HepG2 (cell line): ENCODE data around the gene SLC23A2. TPM values are rescaled to one million over a fixed set of nuclear protein-coding genes. Genes with fewer than 3 reads are reported as not detected.

Experiments
- ATAC-seq: fragments of 200-7000 bp; cut with Tn5 transposase; 3 replicates; pipeline ENCODE4 v1.9.1; 2020; ENCODE audit warnings: mild to moderate bottlenecking, moderate library complexity
- BruUV-seq: library from RNA; stranded (reverse); fragments of 400-500 nt; replicated peaks from 2 replicates; lab custom pipeline; 2021; lab: Mats Ljungman, UMichigan
- CTCF ChIA-PET: fragments of 300-600 bp; formaldehyde crosslinking; extraction: SDS; loops from one replicate; lab custom pipeline; 2021; ENCODE audit warnings: low total read pairs, inconsistent platforms, low intra/inter-chr PET ratio; lab: Yijun Ruan, JAX
- POLR2A ChIA-PET: fragments of 350-600 bp; sonication (Branson Sonifier 250); formaldehyde crosslinking; loops from one replicate; lab custom pipeline; 2020; ENCODE audit warnings: antibody characterized with exemption, inconsistent platforms; lab: Yijun Ruan, JAX
- DNase-seq: peaks from one replicate; pipeline ENCODE4 v3.0.0-alpha.2; 2015; ENCODE audit warnings: low spot score
- FAIRE-seq: peaks from 3 replicates; lab custom pipeline; 2011; peaks lifted over from hg19 to GRCh38; lab: Jason Lieb, UNC
- H2AFZ ChIP-seq: one replicate; pipeline ENCODE4 v1.6.1; 2011; ENCODE audit warnings: low read length, inconsistent platforms
- H3K27ac ChIP-seq: fragments of 300-600 bp; 3 replicates; pipeline ENCODE4 v1.8.0; 2011; ENCODE audit warnings: mixed run types, mild to moderate bottlenecking, mixed read lengths, low read length, inconsistent platforms; ENCODE audit not compliant: insufficient read depth; ENCODE audit errors: extremely low read length
- H3K27me3 ChIP-seq, 2 experiments: fragments of 200-600 bp in 1 of 2; 2 replicates in 1 of 2; 3 replicates in 1 of 2; pipeline versions ENCODE4 v1.6.0 to v1.8.0; 2011; ENCODE audit warnings: low read length in 2 of 2, mild to moderate bottlenecking in 2 of 2, moderate library complexity in 2 of 2, inconsistent platforms in 1 of 2; ENCODE audit not compliant: insufficient read depth in 2 of 2, control insufficient read depth in 1 of 2
- H3K36me3 ChIP-seq, 2 experiments: fragments of 200-600 bp in 1 of 2; replicated peaks in 1 of 2; 2 replicates in 1 of 2; 3 replicates in 1 of 2; pipeline versions ENCODE4 v1.5.1 to v1.8.0; 2011; ENCODE audit warnings: low read length in 2 of 2, inconsistent platforms in 1 of 2; ENCODE audit not compliant: insufficient read depth in 2 of 2, control insufficient read depth in 1 of 2
- H3K4me1 ChIP-seq: 2 replicates; pipeline ENCODE4 v1.5.1; 2012; ENCODE audit warnings: low read length, inconsistent platforms; ENCODE audit not compliant: insufficient read depth
- H3K4me2 ChIP-seq: 2 replicates; pipeline ENCODE4 v1.6.0; 2011; ENCODE audit warnings: low read depth, low read length, inconsistent platforms
- H3K4me3 ChIP-seq, 3 experiments: fragments of 200-600 bp in 1 of 3; sonication (generic), shearing (Covaris generic) in 1 of 3; replicated peaks in 1 of 3; 2 replicates each; pipeline ENCODE4 v1.5.1; 2011 to 2016; ENCODE audit warnings: low read length in 3 of 3, inconsistent platforms in 2 of 3, low read depth in 2 of 3, mild to moderate bottlenecking in 2 of 3, control low read depth in 1 of 3, mixed read lengths in 1 of 3; ENCODE audit not compliant: insufficient read depth in 1 of 3
- H3K79me2 ChIP-seq: one replicate; pipeline ENCODE4 v1.6.1; 2011; ENCODE audit warnings: low read length, inconsistent platforms; ENCODE audit not compliant: insufficient read depth
- H3K9ac ChIP-seq: 2 replicates; pipeline ENCODE4 v1.6.0; 2011; ENCODE audit warnings: mild to moderate bottlenecking, low read depth, low read length, inconsistent platforms; ENCODE audit not compliant: insufficient read depth
- H3K9me3 ChIP-seq: 2 replicates; pipeline ENCODE4 v1.5.1; 2012; ENCODE audit warnings: mild to moderate bottlenecking, low read length
- H4K20me1 ChIP-seq: 2 replicates; pipeline ENCODE4 v1.6.0; 2011; ENCODE audit warnings: inconsistent platforms, mild to moderate bottlenecking, low read length, moderate library complexity; ENCODE audit not compliant: insufficient read depth
- BCL6 ChIP-seq: IDR thresholded peaks from 2 replicates; pipeline ENCODE4 v1.6.1; 2016; ENCODE audit warnings: missing genetic modification reagents, missing compliant biosample characterization
- DPF2 ChIP-seq: sonication (generic); formaldehyde crosslinking; IDR thresholded peaks from 2 replicates; pipeline ENCODE4 v1.4.0; 2020; ENCODE audit warnings: mild to moderate bottlenecking, low read depth, missing genetic modification reagents, borderline replicate concordance
- MAX ChIP-seq: IDR thresholded peaks from 2 replicates; pipeline ENCODE4 v1.6.1; 2012; ENCODE audit warnings: inconsistent platforms
- MBD4 ChIP-seq: IDR thresholded peaks from 2 replicates; pipeline ENCODE4 v1.6.1; 2012; ENCODE audit warnings: low read length, inconsistent platforms, borderline replicate concordance
- NCOA2 ChIP-seq: sonication (generic); formaldehyde crosslinking; IDR thresholded peaks from 2 replicates; pipeline ENCODE4 v1.8.0; 2022; ENCODE audit warnings: inconsistent platforms
- ZBTB21 ChIP-seq: sonication (generic); formaldehyde crosslinking; IDR thresholded peaks from 2 replicates; pipeline ENCODE4 v1.4.0; 2020; ENCODE audit warnings: missing genetic modification reagents
- ZBTB25 ChIP-seq: IDR thresholded peaks from 2 replicates; pipeline ENCODE4 v1.6.1; 2018; ENCODE audit warnings: missing genetic modification reagents
- ZNF432 ChIP-seq: sonication (generic); formaldehyde crosslinking; IDR thresholded peaks from 2 replicates; pipeline ENCODE4 v1.5.0; 2020; ENCODE audit warnings: missing genetic modification reagents, mild to moderate bottlenecking, borderline replicate concordance
- ZNF776 ChIP-seq: sonication (generic); formaldehyde crosslinking; IDR thresholded peaks from 2 replicates; pipeline ENCODE4 v1.4.0; 2020; ENCODE audit warnings: mild to moderate bottlenecking, missing genetic modification reagents
- ZNF792 ChIP-seq: IDR thresholded peaks from 2 replicates; pipeline ENCODE4 v1.6.1; 2016
- WGBS: methylation state at CpG from one replicate; pipeline ENCODE4 v1.1.6; 2017; ENCODE audit warnings: low lambda C conversion rate; 5-methylcytosine and 5-hydroxymethylcytosine counted together
- in situ Hi-C: cut with HindIII; loops from 2 replicates; pipeline ENCODE4 v1.10.0; 2017; ENCODE audit warnings: low pct_unique_long_range_greater_than_20kb; ENCODE audit not compliant: extremely low pct_ligation_motif_present
- intact Hi-C: fragments of 100-400 bp; cut with micrococcal nuclease; formaldehyde crosslinking; loops from one replicate; pipeline ENCODE4 v1.10.0; 2022; ENCODE audit not compliant: unreplicated experiment
- polyA plus RNA-seq, 8 experiments: library from polyadenylated mRNA; depleted of rRNA in 3 of 8; stranded (reverse) in 7 of 8; unstranded in 1 of 8; fragments of >200 nt; fragmentation: Illumina TruSeq in 4 of 8; extraction: Trizol in 4 of 8; gene quantifications; 2 replicates each; pipeline versions ENCODE4 v1.2.1 to v1.2.3, GENCODE V29; 2011 to 2016; ENCODE audit warnings: low read depth in 4 of 8, missing spikeins in 1 of 8, mixed read lengths in 1 of 8; ENCODE audit not compliant: insufficient read depth in 1 of 8
- total RNA-seq, 5 experiments: library from RNA; depleted of rRNA; stranded (reverse); fragments of >200 nt; fragmentation: Illumina TruSeq; extraction: Trizol; gene quantifications; 2 replicates each; pipeline ENCODE4 v1.2.3, GENCODE V29; 2016; ENCODE audit warnings: low read depth in 1 of 5

SLC23A2 gene
- total and polyA plus RNA-seq, 2 of the 13 experiments (the other 11 are each of a cell fraction or from before 2014, with no cell fraction given), result 42.2 to 51.2 TPM

GRCh38 chr20:4920131-4920530, 81.2 kb downstream of the SLC23A2 start:
- no peak for ATAC-seq
- no peaks in the 10 kb centered on the region for H3K27me3 ChIP-seq
- no peak overlapping the region for H3K9ac ChIP-seq
- CTCF ChIA-PET, result no interaction called here
- no TSS peak for BruUV-seq
- in situ Hi-C loops, result no loop called here
- no peak for DNase-seq
- no peak for TF ChIP-seq ZNF776
- no peak for TF ChIP-seq BCL6 (CRISPR knock-in tag)
- TF ChIP-seq MBD4, result no peak
- TF ChIP-seq ZBTB25 (CRISPR knock-in tag), result no peak
- no peak for TF ChIP-seq ZNF792 (CRISPR knock-in tag)
- TF ChIP-seq NCOA2 (CRISPR knock-in tag), result no peak
- no peak for TF ChIP-seq MAX
- no peak for TF ChIP-seq ZNF432 (CRISPR knock-in tag)
- no peak for TF ChIP-seq ZBTB21 (CRISPR knock-in tag)
- TF ChIP-seq DPF2, result no peak
- TF ChIP-seq, all 625 proteins: peak for 0
- Histone ChIP-seq H3K4me2 (no peak overlapping the region), H3K36me3 (peaks cover 22 to 44% of the 10 kb centered on the region in 2 experiments), H3K79me2 (peaks cover 2% of the 10 kb centered on the region), H3K9me3 (no peaks in the 10 kb centered on the region), H3K27ac (no peak overlapping the region), H4K20me1 (peaks cover 13% of the 10 kb centered on the region; the same call in 1 of the 2 replicates), H3K4me3 (no peak overlapping the region), H2AFZ (no peak overlapping the region), H3K4me1 (peaks cover 34% of the 10 kb centered on the region)
- POLR2A ChIA-PET, result no interaction called here
- intact Hi-C loops, result no loop called here
- FAIRE-seq, result no peak
- 99% methylated on average over 6 of the region's 6 CpGs for WGBS
